Activated gamma-delta T cell (primary cell): ENCODE measurements around the gene PTGES3.
"Not testable (repeated sequence)": the region's sequence is repeated elsewhere in the genome, so short reads cannot be mapped to it uniquely, and the experiment has no call there.

Experiments
- DNase-seq: peaks from one replicate; lab custom pipeline; 2025; lab: John Stamatoyannopoulos, UW

The PTGES3 gene

DNA sequence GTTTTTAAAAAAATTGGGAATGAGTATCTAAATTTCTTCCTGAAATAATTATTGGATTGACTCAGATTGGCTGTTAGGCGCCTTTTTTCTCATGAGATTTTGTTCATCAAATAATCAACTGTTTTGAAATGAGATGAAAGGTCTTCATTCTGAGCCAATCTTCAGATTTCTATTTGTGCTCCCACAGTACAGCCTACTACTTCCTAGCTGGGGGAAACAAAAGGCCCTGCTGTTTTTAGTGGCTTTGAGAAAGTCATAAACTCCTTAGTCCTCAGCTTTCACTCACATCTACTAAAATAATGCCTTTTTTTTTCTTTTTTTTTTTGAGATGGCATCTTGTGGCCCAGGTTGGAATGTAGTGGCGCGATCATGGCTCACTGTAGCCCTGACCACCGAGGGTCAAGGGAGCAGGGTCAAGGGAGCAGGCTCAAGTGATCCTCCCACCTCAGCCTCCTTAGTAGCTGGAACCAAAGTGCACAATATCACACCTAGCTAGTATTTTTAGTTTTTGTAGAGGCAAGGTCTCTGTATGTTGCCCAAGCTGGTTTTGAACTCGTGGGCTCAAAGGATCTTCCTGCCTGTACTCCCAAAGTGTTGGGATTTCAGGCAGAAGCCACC lies 21.8 kb upstream of the PTGES3 start:
- DNase-seq, result no peak

GRCh38 chr12:56704522-56704921 lies 16.4 kb upstream of the PTGES3 start:
- DNase-seq, result not testable (repeated sequence)

DNA sequence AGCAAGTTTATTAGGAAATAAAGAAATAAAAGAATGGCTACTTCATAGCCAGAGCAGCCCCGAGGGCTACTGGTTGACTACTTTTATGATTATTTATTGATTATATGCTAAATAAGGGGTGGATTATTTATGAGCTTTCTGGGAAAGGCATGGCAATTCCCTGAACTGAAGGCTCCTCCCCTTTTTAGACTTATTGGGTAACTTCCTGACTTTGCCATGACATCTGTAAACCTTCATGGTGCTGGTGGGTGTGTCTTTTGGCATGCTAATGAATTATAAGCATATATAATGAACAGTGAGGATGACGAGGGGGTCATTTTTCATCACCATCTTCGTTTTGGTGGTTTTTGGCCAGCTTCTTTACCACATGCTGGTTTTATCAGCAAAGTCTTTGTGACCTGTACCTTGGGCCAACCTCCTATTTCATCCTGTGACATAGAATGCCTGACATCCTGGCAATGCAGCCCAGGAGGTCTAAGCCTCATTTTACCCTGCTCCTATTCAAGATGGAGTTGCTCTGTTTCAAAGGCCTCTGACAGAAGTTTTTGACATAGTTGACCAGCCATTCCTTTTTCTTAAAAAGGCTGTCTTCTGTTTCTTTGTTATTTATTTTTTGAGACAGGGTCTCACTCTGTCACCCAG lies 11.1 kb upstream of the PTGES3 start:
- no peak for DNase-seq

- no peak for DNase-seq
Measured at GRCh38 chr12:56695327-56696101, 7.4 kb upstream of the PTGES3 start.

GRCh38 chr12:56694161-56694560 lies 6.1 kb upstream of the PTGES3 start:
- DNase-seq, result no peak

DNA sequence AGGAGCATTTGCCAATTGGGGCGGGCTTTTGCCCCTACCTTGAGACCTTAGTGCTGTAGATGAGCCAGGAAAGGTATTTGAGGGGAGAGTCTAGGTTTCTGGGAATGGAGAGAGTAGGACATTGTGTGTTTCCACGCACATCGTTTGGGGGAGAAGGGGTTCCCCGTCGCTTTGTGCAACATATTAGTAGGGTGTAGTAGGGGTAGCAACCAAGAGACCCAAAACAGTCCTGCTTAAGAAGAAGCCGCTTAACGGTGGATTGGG lies 694 bp upstream of the PTGES3 start:
- DNase-seq, result no peak

GRCh38 chr12:56687223-56688128 lies 608 bp downstream of the PTGES3 start:
- DNase-seq, result peak; percentile 25

DNA sequence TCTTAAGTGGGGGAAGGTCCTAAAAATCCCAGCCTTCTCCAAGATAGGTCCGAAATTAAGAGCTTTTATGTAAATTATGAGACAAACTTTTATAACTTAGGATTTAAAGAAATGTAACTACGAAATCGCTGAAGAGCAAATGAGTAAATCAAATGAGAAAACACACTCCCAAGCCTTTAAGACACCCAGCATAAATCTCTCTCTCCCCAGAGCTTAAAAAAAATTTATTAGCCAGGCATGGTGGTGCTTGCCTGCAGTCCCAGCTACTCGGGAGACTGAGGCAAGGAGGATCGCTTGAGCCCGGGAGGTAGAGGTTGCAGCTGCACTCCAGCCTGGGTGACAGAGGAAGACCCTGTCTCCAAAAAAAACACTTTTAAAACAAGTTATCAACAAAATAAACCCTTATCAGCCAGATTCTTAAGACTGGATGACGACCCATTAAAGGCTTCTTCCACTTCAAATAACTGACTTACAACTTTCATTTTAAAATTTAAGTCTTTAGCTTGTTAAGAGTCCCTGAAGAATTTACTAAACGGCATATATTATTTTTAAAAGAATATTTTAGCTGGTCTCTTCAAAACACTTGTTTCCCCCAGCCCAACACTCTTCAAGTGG lies 3.2 kb downstream of the PTGES3 start:
- no peak for DNase-seq

- DNase-seq, result no peak
Measured at GRCh38 chr12:56682323-56682722, 5.8 kb downstream of the PTGES3 start.

DNA sequence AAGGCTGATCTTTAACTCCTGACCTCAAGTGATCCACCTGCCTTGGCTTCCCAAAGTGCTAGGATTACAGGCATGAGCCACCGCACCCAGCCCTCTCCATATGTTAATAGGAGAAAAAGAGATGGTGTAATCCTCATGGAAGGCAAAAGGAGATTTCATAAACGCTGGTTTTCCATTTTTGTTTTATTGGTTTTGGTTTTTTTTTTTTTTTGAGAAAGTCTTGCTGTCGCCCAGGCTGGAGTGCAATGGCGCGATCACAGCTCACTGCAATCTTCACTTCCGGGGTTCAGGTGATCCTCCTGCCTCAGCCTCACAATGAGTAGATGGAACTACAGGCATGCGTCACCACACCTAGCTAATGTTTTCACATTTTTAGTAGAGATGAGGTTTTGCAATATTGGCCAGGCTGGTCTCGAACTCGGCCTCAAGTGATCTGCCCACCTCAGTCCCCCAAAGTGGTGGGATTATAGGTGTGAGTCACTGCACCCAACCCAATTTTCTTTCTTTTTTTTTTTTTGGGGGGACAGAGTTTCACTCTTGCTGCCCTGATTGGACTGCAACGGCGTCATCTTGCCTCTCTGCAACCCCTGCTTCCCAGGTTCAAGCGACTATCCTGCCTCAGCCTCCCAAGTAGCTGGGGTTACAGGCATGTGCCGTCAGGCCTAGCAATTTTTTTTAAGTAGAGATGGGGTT lies 8.1 kb downstream of the PTGES3 start:
- DNase-seq, result no peak

- no peak for DNase-seq
Measured at GRCh38 chr12:56678852-56679251, 9.2 kb downstream of the PTGES3 start.

GRCh38 chr12:56677680-56678079 lies 10.4 kb downstream of the PTGES3 start:
- no peak for DNase-seq

GRCh38 chr12:56676851-56677580 lies 11.1 kb downstream of the PTGES3 start:
- no peak for DNase-seq

- no peak for DNase-seq
Measured at GRCh38 chr12:56671608-56672007, 16.5 kb downstream of the PTGES3 start.

- DNase-seq, result no peak
Measured at GRCh38 chr12:56670836-56671235, 17.2 kb downstream of the PTGES3 start.

DNA sequence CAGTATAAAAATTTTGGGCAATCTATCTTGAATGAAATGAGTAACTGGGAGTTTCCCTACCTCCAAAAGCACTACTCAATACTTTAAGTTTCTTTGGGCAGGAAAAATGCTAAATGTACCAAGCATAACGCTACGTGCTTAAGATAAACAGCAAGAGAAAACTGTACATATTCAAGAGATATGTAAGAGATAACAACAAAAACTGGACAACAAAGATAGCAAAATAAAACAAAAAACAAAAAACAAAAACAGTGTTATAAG lies 20.0 kb downstream of the PTGES3 start:
- DNase-seq, result no peak

GRCh38 chr12:56661979-56662638 lies 26.0 kb downstream of the PTGES3 start:
- no peak for DNase-seq

- no peak for DNase-seq
Measured at GRCh38 chr12:56661560-56661959, 26.5 kb downstream of the PTGES3 start.

DNA sequence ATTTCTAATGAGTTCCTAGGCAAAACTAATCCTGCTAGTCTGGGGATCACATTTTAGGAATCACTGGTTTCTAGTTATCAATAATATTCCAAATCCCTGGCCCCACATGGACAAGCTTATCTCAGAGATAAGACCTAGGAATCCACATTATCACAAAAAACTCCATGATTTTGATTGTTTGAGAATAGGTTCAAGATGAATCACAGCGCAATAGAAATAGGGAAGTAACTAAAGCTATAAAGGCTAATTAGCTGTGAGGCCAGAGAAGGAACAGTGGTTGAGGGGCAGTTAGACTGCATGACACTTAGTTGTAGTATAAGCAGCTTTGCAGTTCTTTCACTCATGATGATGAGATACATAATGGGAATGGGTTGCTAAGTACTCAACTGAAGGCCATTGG lies 29.2 kb downstream of the PTGES3 start:
- DNase-seq, result no peak
